Measurements from ENCODE around the gene GMEB2.

The GMEB2 gene

GRCh38 chr20:63588641-63589041 lies 38.3 kb downstream of the GMEB2 start:
- no peak for DNase-seq (ENCODE audit: extremely low read depth, insufficient read length)
- Histone ChIP-seq H3K27me3 (replicated peaks; ENCODE audit: control insufficient read depth, insufficient read depth, low read length) (no peaks in the 10 kb centered on the region), H3K4me3 (replicated peaks; ENCODE audit: low read depth, low read length) (no peak overlapping the region), H3K36me3 (ENCODE audit: control insufficient read depth, insufficient read depth, low read length) (peaks cover 10% of the 10 kb centered on the region)
- TF ChIP-seq, protein P1, sequence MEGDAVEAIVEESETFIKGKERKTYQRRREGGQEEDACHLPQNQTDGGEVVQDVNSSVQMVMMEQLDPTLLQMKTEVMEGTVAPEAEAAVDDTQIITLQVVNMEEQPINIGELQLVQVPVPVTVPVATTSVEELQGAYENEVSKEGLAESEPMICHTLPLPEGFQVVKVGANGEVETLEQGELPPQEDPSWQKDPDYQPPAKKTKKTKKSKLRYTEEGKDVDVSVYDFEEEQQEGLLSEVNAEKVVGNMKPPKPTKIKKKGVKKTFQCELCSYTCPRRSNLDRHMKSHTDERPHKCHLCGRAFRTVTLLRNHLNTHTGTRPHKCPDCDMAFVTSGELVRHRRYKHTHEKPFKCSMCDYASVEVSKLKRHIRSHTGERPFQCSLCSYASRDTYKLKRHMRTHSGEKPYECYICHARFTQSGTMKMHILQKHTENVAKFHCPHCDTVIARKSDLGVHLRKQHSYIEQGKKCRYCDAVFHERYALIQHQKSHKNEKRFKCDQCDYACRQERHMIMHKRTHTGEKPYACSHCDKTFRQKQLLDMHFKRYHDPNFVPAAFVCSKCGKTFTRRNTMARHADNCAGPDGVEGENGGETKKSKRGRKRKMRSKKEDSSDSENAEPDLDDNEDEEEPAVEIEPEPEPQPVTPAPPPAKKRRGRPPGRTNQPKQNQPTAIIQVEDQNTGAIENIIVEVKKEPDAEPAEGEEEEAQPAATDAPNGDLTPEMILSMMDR (IDR thresholded peaks at IDR 0.05; ENCODE audit: insufficient read depth, low read length, poor library complexity, severe bottlenecking) = no peak

DNA sequence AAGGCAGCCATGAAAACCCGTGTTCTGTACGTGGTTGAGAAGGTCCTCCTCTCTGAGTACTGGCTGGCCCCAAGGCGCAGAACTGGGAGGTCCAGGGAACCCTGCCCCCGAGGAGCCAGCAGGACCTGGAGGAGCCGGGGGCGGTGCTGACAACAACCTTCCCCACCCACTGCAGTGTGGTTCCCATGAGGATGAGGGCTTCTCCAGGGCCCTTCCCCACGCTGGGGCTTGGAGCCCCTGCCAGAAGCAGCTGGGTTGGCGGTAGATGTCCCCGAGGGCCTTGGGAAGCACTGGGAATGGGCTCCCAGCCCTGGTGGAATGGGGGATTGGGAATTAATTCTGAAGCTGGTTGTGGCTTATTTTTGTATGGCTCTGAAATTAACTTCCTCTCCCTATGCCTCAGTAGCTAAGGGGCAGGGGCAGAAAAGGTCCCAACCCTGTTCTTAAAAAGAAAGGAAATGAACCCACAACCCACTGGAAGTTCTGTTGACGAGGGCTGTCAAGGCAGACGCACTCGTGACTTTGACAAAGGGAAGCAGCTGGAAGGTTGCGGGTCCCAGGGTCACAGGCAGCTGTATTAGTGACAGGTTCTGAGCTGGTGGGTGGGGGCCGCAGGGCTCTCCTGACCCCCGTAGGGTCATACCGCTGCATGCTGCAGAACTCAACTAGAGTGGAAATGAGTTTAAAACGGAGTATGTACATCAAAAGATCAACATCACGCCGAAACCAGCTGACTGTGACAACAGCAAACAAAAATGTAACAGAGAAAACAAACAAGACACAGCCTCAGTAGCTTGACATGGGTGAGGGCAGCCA lies 38.9 kb downstream of the GMEB2 start:
- TF ChIP-seq, protein P1 (IDR thresholded peaks at IDR 0.05; ENCODE audit: insufficient read depth, low read length, poor library complexity, severe bottlenecking) = no peak
- DNase-seq (ENCODE audit: extremely low read depth, insufficient read length) = no peak
- peaks cover 10% of the 10 kb centered on the region for H3K36me3 ChIP-seq (ENCODE audit: control insufficient read depth, insufficient read depth, low read length)
- H3K27me3 ChIP-seq (replicated peaks; ENCODE audit: control insufficient read depth, insufficient read depth, low read length) = no peaks in the 10 kb centered on the region
- no peak overlapping the region for H3K4me3 ChIP-seq (replicated peaks; ENCODE audit: low read depth, low read length)

GRCh38 chr20:63587256-63587655 lies 39.6 kb downstream of the GMEB2 start:
- Histone ChIP-seq H3K27me3 (replicated peaks; ENCODE audit: control insufficient read depth, insufficient read depth, low read length) (no peaks in the 10 kb centered on the region), H3K4me3 (replicated peaks; ENCODE audit: low read depth, low read length) (no peak overlapping the region), H3K36me3 (ENCODE audit: control insufficient read depth, insufficient read depth, low read length) (peaks cover 8% of the 10 kb centered on the region)
- TF ChIP-seq, protein P1 (IDR thresholded peaks at IDR 0.05; ENCODE audit: insufficient read depth, low read length, poor library complexity, severe bottlenecking) = no peak
- no peak for DNase-seq (ENCODE audit: extremely low read depth, insufficient read length)

GRCh38 chr20:63586797-63587196 lies 40.1 kb downstream of the GMEB2 start:
- no peak for DNase-seq (ENCODE audit: extremely low read depth, insufficient read length)
- Histone ChIP-seq H3K4me3 (replicated peaks; ENCODE audit: low read depth, low read length) (no peak overlapping the region), H3K27me3 (replicated peaks; ENCODE audit: control insufficient read depth, insufficient read depth, low read length) (no peaks in the 10 kb centered on the region), H3K36me3 (ENCODE audit: control insufficient read depth, insufficient read depth, low read length) (peaks cover 5% of the 10 kb centered on the region)
- TF ChIP-seq, protein P1 (IDR thresholded peaks at IDR 0.05; ENCODE audit: insufficient read depth, low read length, poor library complexity, severe bottlenecking) = no peak

DNA sequence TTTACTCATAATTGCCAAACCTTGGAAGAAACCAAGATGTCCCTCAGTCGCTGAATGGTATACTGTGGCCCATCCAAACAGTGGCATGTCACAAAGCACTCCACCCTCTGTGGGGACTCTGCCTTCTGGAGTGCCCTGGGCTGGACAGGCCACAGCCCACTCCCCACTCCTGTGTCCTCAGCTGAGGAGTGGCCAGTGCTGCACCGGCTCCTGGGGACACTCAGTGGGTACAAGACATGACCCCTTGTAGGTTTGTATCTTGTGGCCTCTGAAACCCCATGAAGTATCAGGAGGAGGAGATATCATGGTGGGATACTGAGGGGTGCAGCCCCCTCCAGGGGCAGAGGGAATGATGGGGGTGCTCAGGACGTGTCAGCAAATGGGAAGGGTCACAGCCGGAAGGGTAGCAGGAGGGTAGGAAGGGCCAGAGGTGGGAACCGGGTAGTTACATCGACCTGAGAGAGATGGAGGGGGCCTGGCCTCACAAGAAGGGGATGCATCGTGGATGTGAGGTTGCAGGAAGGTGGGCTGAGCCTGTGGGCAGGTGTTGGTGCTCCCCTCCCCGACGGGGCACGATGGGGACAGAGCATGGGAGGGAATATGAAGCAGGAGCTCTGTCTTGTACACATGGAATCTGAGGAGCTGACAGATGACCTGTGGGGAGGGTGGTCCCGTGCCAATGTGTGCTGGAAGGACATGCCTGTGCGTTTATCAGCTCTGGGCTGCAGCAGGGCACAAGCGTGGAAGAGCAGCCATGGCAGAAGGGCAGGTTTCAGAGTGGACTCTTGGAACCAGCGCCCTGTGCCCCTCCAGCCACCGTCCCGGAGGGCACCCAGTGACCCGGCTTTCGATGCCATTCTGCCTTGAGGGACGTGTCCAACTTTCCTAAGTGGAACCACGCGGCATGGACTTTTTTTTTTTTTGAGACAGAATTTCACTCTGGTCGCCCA lies 41.0 kb downstream of the GMEB2 start:
- H3K4me3 ChIP-seq (replicated peaks; ENCODE audit: low read depth, low read length) = no peak overlapping the region
- H3K36me3 ChIP-seq (ENCODE audit: control insufficient read depth, insufficient read depth, low read length) = peaks cover 5% of the 10 kb centered on the region
- TF ChIP-seq, protein P1 (IDR thresholded peaks at IDR 0.05; ENCODE audit: insufficient read depth, low read length, poor library complexity, severe bottlenecking) = no peak
- H3K27me3 ChIP-seq (replicated peaks; ENCODE audit: control insufficient read depth, insufficient read depth, low read length) = no peaks in the 10 kb centered on the region
- DNase-seq (ENCODE audit: extremely low read depth, insufficient read length) = no peak
